ENCODE results near the gene UBE2L6.

Gene UBE2L6

DNA sequence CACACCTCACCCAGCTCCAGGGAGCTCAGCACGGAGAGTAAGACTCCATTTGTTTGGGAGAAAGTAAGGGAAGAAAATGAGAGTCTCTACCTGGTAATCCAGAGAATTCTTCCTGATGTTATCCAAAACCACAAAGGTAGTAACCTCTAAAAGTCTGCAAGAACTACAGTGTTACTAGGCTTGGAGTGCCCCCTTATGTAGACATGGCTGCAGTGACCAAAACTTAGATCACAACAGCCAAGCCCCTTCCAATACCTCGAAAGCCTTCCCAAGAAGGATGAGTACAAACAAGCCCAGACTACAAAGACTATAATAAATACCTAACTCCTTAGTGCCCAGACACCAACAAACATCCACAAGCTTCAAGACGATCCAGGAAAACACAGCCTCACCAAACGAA, 4.9 kb downstream of the UBE2L6 start:
- no peak overlapping the region for H3K4me3 ChIP-seq (ENCODE audit: low read length)
- H3K36me3 ChIP-seq (ENCODE audit: control insufficient read depth, low read depth, low read length) = no peaks in the 10 kb centered on the region
- no peaks in the 10 kb centered on the region for H3K9me3 ChIP-seq (ENCODE audit: control insufficient read depth, low read depth, low read length)
- peaks cover 7% of the 10 kb centered on the region for H3K4me1 ChIP-seq (ENCODE audit: control insufficient read depth, low read depth, low read length)
- H3K27me3 ChIP-seq (ENCODE audit: control insufficient read depth, insufficient read depth, low read length) = no peaks in the 10 kb centered on the region
- no peak overlapping the region for H3K9ac ChIP-seq (ENCODE audit: low read length)
- H3K27ac ChIP-seq (ENCODE audit: low read length) = no peak overlapping the region

DNA sequence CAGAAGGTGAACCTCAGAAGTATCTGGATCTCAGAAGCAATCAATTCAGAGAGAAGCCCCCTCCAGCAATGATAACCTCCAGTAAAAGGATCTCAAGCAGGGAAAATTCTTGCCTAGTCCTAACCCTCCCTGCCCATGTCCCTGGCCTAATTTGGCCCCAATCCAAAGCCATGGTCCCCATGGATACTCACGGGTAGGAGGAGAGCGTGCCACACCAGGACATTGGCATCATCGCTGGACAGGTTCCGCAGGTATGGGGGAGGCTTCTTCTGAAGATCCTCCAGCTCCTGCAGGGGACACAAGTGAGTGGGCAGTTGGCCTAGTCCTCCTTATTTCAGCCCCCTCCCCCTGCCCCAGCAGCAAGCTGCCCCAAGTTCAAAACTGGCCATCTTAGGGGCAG, 7.3 kb downstream of the UBE2L6 start:
- no peak overlapping the region for H3K4me3 ChIP-seq (ENCODE audit: low read length)
- H3K36me3 ChIP-seq (ENCODE audit: control insufficient read depth, low read depth, low read length) = no peaks in the 10 kb centered on the region
- H3K9me3 ChIP-seq (ENCODE audit: control insufficient read depth, low read depth, low read length) = no peaks in the 10 kb centered on the region
- H3K27ac ChIP-seq (ENCODE audit: low read length) = no peak overlapping the region
- H3K4me1 ChIP-seq (ENCODE audit: control insufficient read depth, low read depth, low read length) = no peaks in the 10 kb centered on the region
- H3K9ac ChIP-seq (ENCODE audit: low read length) = no peak overlapping the region
- H3K27me3 ChIP-seq (ENCODE audit: control insufficient read depth, insufficient read depth, low read length) = no peaks in the 10 kb centered on the region

DNA sequence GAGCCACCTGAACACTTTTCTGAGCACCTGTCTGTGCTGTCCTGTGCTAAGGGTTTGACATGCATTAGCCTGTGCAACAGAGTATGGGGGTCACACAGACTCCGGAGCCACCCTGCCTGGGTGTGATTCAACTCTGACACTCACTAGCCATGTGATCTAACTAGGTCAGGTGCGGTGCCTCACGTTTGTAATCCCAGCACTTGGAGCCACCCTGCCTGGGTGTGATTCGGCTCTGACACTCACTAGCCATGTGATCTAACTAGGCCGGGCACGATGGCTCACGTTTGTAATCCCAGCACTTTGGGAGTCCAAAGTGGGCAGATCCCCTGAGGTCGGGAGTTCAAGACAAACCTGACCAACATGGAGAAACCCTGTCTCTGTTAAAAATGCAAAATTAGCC, 11.4 kb downstream of the UBE2L6 start:
- H3K4me1 ChIP-seq (ENCODE audit: control insufficient read depth, low read depth, low read length) = no peaks in the 10 kb centered on the region
- peaks cover 21% of the 10 kb centered on the region for H3K36me3 ChIP-seq (ENCODE audit: control insufficient read depth, low read depth, low read length)
- no peaks in the 10 kb centered on the region for H3K9me3 ChIP-seq (ENCODE audit: control insufficient read depth, low read depth, low read length)
- H3K27ac ChIP-seq (ENCODE audit: low read length) = no peak overlapping the region
- H3K9ac ChIP-seq (ENCODE audit: low read length) = no peak overlapping the region
- no peaks in the 10 kb centered on the region for H3K27me3 ChIP-seq (ENCODE audit: control insufficient read depth, insufficient read depth, low read length)
- no peak overlapping the region for H3K4me3 ChIP-seq (ENCODE audit: low read length)

DNA sequence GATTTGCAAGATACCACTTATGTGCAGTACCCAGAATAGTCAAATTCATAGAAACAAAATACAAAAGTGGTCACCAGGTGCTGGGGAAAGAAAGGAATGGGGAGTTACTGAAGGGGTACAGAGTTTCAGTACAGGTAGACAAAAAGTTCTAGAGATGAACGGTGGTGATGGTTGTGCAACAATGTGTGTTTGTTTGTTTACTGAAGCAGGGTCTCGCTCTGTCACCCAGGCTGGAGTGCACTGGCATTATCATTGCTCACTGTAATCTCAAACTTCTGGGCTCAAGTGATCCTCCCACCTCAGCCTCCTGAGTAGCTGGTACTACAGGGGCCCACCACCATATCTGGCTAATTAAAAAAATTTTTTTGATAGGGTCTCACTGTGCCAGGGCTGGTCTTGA, 12.1 kb downstream of the UBE2L6 start:
- Histone ChIP-seq H3K4me1 (ENCODE audit: control insufficient read depth, low read depth, low read length) (no peaks in the 10 kb centered on the region), H3K27ac (ENCODE audit: low read length) (no peak overlapping the region), H3K9me3 (ENCODE audit: control insufficient read depth, low read depth, low read length) (no peaks in the 10 kb centered on the region), H3K9ac (ENCODE audit: low read length) (no peak overlapping the region), H3K36me3 (ENCODE audit: control insufficient read depth, low read depth, low read length) (peaks cover 28% of the 10 kb centered on the region), H3K4me3 (ENCODE audit: low read length) (no peak overlapping the region), H3K27me3 (ENCODE audit: control insufficient read depth, insufficient read depth, low read length) (no peaks in the 10 kb centered on the region)

DNA sequence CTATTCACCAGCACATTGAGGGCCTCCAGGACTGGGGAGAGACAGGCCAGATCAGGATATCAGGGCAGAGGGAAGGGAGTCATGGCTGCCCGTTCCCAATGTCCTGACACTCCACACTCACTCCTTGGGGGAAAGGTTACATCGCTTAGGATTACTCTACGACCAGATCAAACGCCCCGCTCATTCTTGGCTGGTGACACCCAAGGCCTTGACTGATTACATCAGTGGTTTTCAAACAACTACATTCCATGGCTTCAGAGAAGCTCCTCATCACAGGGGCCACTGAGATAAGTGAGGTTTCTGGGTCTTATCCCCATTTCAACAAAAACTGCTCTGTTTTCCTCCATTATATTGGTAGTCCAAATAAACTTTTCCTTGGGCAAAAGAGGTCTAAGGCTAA, 15.0 kb downstream of the UBE2L6 start:
- Histone ChIP-seq H3K27me3 (ENCODE audit: control insufficient read depth, insufficient read depth, low read length) (no peaks in the 10 kb centered on the region), H3K9ac (ENCODE audit: low read length) (no peak overlapping the region), H3K4me3 (ENCODE audit: low read length) (no peak overlapping the region), H3K27ac (ENCODE audit: low read length) (no peak overlapping the region), H3K36me3 (ENCODE audit: control insufficient read depth, low read depth, low read length) (peaks cover 33% of the 10 kb centered on the region), H3K4me1 (ENCODE audit: control insufficient read depth, low read depth, low read length) (no peaks in the 10 kb centered on the region), H3K9me3 (ENCODE audit: control insufficient read depth, low read depth, low read length) (no peaks in the 10 kb centered on the region)

DNA sequence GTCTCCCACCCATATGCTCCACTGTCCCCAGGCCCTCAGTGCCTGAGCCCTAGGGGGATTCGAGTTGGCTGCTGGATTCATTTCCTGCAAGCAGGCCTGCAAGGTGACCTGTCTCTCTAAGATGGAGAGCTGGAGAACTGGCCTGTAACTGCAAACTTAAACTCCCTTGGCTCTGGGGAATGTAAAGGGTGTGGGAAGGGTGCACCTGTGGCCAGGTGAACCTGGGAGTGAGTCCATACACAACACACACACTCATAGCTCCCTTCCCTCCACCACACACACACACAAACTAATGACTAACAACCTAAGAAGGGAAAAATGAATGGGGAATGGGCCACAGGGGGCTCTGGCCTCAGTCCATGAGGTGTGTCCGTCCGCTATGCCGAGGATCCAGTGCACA, 15.5 kb downstream of the UBE2L6 start:
- H3K36me3 ChIP-seq (ENCODE audit: control insufficient read depth, low read depth, low read length) = peaks cover 33% of the 10 kb centered on the region
- H3K27me3 ChIP-seq (ENCODE audit: control insufficient read depth, insufficient read depth, low read length) = no peaks in the 10 kb centered on the region
- no peak overlapping the region for H3K4me3 ChIP-seq (ENCODE audit: low read length)
- H3K4me1 ChIP-seq (ENCODE audit: control insufficient read depth, low read depth, low read length) = no peaks in the 10 kb centered on the region
- H3K9me3 ChIP-seq (ENCODE audit: control insufficient read depth, low read depth, low read length) = no peaks in the 10 kb centered on the region
- no peak overlapping the region for H3K27ac ChIP-seq (ENCODE audit: low read length)
- H3K9ac ChIP-seq (ENCODE audit: low read length) = no peak overlapping the region

DNA sequence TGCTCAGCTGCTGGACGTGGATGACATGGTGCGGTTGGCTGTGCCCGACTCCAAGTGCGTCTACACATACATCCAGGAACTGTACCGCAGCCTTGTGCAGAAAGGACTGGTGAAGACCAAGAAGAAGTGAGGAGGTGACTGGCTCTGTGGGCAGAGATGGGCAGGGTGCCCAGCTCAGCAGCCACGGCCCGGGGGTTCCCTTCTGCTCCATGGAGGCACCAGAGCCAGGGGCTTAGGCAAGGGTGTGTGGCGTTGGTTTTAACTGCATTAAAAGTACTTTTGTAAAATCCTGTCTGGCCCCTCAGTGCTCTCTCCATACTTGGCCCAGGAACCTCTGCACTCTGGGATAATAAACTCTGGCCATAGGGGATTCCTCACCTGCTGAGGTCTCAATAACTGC, 17.5 kb downstream of the UBE2L6 start:
- no peak overlapping the region for H3K27ac ChIP-seq (ENCODE audit: low read length)
- H3K4me1 ChIP-seq (ENCODE audit: control insufficient read depth, low read depth, low read length) = no peaks in the 10 kb centered on the region
- H3K36me3 ChIP-seq (ENCODE audit: control insufficient read depth, low read depth, low read length) = peaks cover 33% of the 10 kb centered on the region
- no peaks in the 10 kb centered on the region for H3K27me3 ChIP-seq (ENCODE audit: control insufficient read depth, insufficient read depth, low read length)
- no peak overlapping the region for H3K9ac ChIP-seq (ENCODE audit: low read length)
- H3K4me3 ChIP-seq (ENCODE audit: low read length) = no peak overlapping the region
- no peaks in the 10 kb centered on the region for H3K9me3 ChIP-seq (ENCODE audit: control insufficient read depth, low read depth, low read length)

DNA sequence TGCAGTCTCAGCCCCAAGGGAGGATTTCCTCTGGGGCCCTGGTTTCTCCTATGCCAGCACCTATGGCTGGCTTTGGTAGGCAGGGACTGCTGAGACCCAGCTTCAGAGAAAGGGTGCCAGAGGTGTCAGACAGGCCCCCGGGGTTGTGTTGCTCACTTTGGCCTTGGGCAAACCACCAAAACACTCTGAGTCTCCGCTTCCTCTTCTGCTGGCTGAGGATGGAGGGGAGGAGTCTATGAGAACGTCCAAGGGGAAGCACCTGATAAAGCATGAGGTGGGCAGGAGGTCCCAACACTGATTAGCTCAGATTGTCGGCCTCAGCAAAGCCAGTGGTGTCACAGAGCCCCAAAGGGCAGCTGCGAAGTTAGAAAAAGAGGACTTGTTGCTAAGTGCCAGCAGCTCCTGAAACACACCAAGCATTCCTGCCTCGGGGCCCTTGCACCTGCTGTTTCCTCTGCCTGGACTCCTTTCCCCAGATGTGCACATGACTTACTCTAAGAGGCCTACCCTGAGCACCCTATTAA, 19.6 kb downstream of the UBE2L6 start:
- no peak overlapping the region for H3K4me3 ChIP-seq (ENCODE audit: low read length)
- peaks cover 4% of the 10 kb centered on the region for H3K4me1 ChIP-seq (ENCODE audit: control insufficient read depth, low read depth, low read length)
- no peaks in the 10 kb centered on the region for H3K9me3 ChIP-seq (ENCODE audit: control insufficient read depth, low read depth, low read length)
- H3K27me3 ChIP-seq (ENCODE audit: control insufficient read depth, insufficient read depth, low read length) = no peaks in the 10 kb centered on the region
- H3K27ac ChIP-seq (ENCODE audit: low read length) = no peak overlapping the region
- no peak overlapping the region for H3K9ac ChIP-seq (ENCODE audit: low read length)
- peaks cover 25% of the 10 kb centered on the region for H3K36me3 ChIP-seq (ENCODE audit: control insufficient read depth, low read depth, low read length)

DNA sequence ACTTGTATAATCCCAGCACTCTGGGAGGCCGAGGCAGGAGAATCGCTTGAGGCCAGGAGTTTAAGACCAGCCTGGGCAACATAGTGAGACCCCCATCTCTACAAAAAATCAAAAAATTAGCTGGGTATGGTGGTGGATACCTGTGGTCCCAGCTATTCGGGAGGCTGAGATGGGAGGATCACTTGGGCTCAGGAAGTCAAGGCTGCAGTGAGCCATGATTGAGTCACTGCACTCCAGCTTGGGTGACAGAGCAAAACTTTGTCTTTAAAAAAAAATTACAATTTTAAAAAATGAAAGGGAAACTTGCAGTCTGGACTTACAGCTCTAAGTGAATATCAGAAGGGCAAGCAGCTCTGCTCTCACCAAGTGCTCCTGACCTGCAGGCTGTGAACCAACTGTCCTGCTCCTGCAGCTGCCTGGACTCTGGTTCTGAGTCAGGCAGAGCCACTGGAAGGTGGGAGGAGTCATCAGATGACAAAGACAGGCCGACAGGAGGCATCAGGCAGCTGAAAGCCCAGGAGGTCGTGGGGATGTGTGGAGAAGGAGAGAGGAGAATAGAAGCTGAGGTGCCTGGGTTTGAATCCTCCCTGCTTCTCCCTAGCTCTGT, 20.5 kb downstream of the UBE2L6 start:
- peaks cover 18% of the 10 kb centered on the region for H3K36me3 ChIP-seq (ENCODE audit: control insufficient read depth, low read depth, low read length)
- peaks cover 10% of the 10 kb centered on the region for H3K4me1 ChIP-seq (ENCODE audit: control insufficient read depth, low read depth, low read length)
- H3K27me3 ChIP-seq (ENCODE audit: control insufficient read depth, insufficient read depth, low read length) = no peaks in the 10 kb centered on the region
- no peaks in the 10 kb centered on the region for H3K9me3 ChIP-seq (ENCODE audit: control insufficient read depth, low read depth, low read length)
- no peak overlapping the region for H3K9ac ChIP-seq (ENCODE audit: low read length)
- no peak overlapping the region for H3K4me3 ChIP-seq (ENCODE audit: low read length)
- H3K27ac ChIP-seq (ENCODE audit: low read length) = no peak overlapping the region

DNA sequence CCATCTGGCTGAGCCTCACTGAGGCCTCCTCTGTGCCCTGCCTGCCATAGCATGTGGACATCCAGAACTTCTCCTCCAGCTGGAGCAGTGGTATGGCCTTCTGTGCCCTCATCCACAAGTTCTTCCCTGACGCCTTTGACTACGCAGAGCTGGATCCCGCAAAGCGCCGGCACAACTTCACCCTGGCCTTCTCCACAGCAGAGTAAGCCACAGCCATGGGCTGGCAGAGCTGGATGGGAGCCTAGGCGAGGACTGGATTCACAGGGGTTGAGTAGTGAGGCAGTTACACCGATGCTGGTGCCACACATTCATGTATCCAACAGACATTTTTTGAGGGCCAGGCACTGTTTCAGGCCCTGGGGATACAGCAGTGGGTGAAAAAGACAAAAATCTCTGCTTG, 21.0 kb downstream of the UBE2L6 start:
- no peak overlapping the region for H3K9ac ChIP-seq (ENCODE audit: low read length)
- peaks cover 13% of the 10 kb centered on the region for H3K36me3 ChIP-seq (ENCODE audit: control insufficient read depth, low read depth, low read length)
- no peaks in the 10 kb centered on the region for H3K27me3 ChIP-seq (ENCODE audit: control insufficient read depth, insufficient read depth, low read length)
- peaks cover 10% of the 10 kb centered on the region for H3K4me1 ChIP-seq (ENCODE audit: control insufficient read depth, low read depth, low read length)
- H3K27ac ChIP-seq (ENCODE audit: low read length) = no peak overlapping the region
- no peaks in the 10 kb centered on the region for H3K9me3 ChIP-seq (ENCODE audit: control insufficient read depth, low read depth, low read length)
- H3K4me3 ChIP-seq (ENCODE audit: low read length) = no peak overlapping the region

DNA sequence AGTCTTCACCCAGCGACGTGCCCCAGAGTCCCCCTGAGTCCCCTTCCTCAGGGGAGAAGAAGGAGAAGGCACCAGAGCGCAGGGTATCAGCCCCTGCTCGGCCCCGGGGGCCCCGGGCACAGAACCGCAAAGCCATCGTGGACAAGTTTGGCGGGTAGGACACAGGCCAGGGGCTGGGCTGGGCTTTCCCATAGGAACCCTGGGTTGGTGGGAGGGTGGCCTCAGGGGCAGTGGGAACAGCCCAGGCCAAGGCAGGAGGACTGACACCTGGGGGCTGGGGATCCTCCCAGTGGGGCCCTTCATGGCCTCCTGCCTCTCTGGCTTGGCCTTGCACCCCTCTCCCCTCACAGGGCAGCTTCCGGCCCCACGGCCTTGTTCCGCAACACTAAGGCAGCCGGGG, 21.6 kb downstream of the UBE2L6 start:
- peaks cover 10% of the 10 kb centered on the region for H3K4me1 ChIP-seq (ENCODE audit: control insufficient read depth, low read depth, low read length)
- H3K27ac ChIP-seq (ENCODE audit: low read length) = no peak overlapping the region
- no peak overlapping the region for H3K9ac ChIP-seq (ENCODE audit: low read length)
- H3K36me3 ChIP-seq (ENCODE audit: control insufficient read depth, low read depth, low read length) = peaks cover 10% of the 10 kb centered on the region
- H3K27me3 ChIP-seq (ENCODE audit: control insufficient read depth, insufficient read depth, low read length) = no peaks in the 10 kb centered on the region
- H3K9me3 ChIP-seq (ENCODE audit: control insufficient read depth, low read depth, low read length) = no peaks in the 10 kb centered on the region
- no peak overlapping the region for H3K4me3 ChIP-seq (ENCODE audit: low read length)

DNA sequence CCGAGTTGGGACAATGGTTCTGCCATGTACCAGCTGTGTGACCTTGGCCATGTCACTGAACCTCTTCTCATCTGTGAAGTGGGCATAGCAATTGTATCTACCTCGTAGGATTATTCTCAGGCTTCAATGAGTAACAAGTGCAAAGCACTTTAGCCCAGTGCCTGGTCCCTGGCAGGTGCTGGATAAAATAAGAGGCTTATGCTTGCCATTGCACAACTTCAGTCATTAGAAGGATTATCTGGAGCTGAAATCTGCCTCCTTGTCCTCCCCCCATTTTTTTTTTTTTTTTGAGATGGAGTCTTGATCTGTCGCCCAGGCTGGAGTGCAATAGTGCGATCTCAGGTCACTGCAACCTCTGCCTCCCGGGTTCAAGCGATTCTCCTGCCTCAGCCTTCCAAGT, 22.9 kb downstream of the UBE2L6 start:
- no peaks in the 10 kb centered on the region for H3K9me3 ChIP-seq (ENCODE audit: control insufficient read depth, low read depth, low read length)
- no peaks in the 10 kb centered on the region for H3K27me3 ChIP-seq (ENCODE audit: control insufficient read depth, insufficient read depth, low read length)
- H3K4me3 ChIP-seq (ENCODE audit: low read length) = no peak overlapping the region
- no peak overlapping the region for H3K27ac ChIP-seq (ENCODE audit: low read length)
- H3K4me1 ChIP-seq (ENCODE audit: control insufficient read depth, low read depth, low read length) = peaks cover 10% of the 10 kb centered on the region
- no peak overlapping the region for H3K9ac ChIP-seq (ENCODE audit: low read length)
- H3K36me3 ChIP-seq (ENCODE audit: control insufficient read depth, low read depth, low read length) = no peaks in the 10 kb centered on the region
